Stomach (tissue), 9 donors: ENCODE measurements around the gene ACAT2. TPM values are rescaled to one million over a fixed set of nuclear protein-coding genes. Genes with fewer than 3 reads are reported as not detected.
A peak's percentile ranks its signal among the peaks of the same experiment; 100 is the strongest.

Experiments
- DNase-seq, 2 donors: peaks; one replicate each; pipeline versions ENCODE4 v3.0.0 to v3.0.0-alpha.2; 2013 to 2019
- H3K27ac ChIP-seq, 5 donors: fragments of 200-600 bp in 4 of 5; sonication (generic) in 4 of 5; one replicate each; pipeline ENCODE4 v1.5.1; 2013 to 2019; ENCODE audit warnings: mild to moderate bottlenecking in 1 of 5, moderate library complexity in 1 of 5
- H3K27me3 ChIP-seq, 3 donors: fragments of 200-600 bp; sonication (generic); one replicate each; pipeline ENCODE4 v1.5.1; 2017 to 2019; ENCODE audit warnings: mixed run types in 1 of 3
- H3K36me3 ChIP-seq, 4 donors: fragments of 200-600 bp; sonication (generic); 1 replicate in 3 of 4; 2 replicates in 1 of 4; pipeline ENCODE4 v1.5.1; 2016 to 2019
- H3K4me1 ChIP-seq, 4 donors: fragments of 200-600 bp; sonication (generic); one replicate each; pipeline ENCODE4 v1.5.1; 2016 to 2019
- H3K4me3 ChIP-seq, 4 donors: fragments of 200-600 bp; sonication (generic) in 3 of 4; one replicate each; pipeline ENCODE4 v1.5.1; 2016 to 2019; ENCODE audit warnings: mild to moderate bottlenecking in 1 of 4
- H3K9me3 ChIP-seq, 4 donors: fragments of 200-600 bp; sonication (generic); one replicate each; pipeline ENCODE4 v1.5.1; 2016 to 2019
- CTCF ChIP-seq, 7 experiments: fragments of 450-650 bp in 4 of 7; fragments of 200-600 bp in 3 of 7; sonication (generic) in 3 of 7; IDR thresholded peaks; one replicate each; pipeline ENCODE4 v1.5.1; 2016 to 2019; ENCODE audit warnings: antibody characterized with exemption in 7 of 7, control low read depth in 2 of 7, mild to moderate bottlenecking in 1 of 7
- EP300 ChIP-seq: sonication (generic); formaldehyde crosslinking; IDR thresholded peaks from one replicate; pipeline ENCODE4 v1.6.1; 2017; ENCODE audit warnings: antibody characterized with exemption
- POLR2A ChIP-seq, 4 donors: fragments of 450-650 bp; IDR thresholded peaks; one replicate each; pipeline ENCODE4 v1.6.1; 2016; ENCODE audit warnings: antibody characterized with exemption in 4 of 4, control low read depth in 2 of 4, mild to moderate bottlenecking in 1 of 4, moderate library complexity in 1 of 4
- POLR2AphosphoS5 ChIP-seq, 3 donors: sonication (generic); formaldehyde crosslinking; IDR thresholded peaks; one replicate each; pipeline ENCODE4 v1.6.1; 2016; ENCODE audit warnings: antibody characterized with exemption in 3 of 3
- WGBS, 5 donors: extraction: QIAGEN DNeasy Blood & Tissue Kit in 3 of 5; methylation state at CpG; one replicate each; pipeline versions ENCODE4 v1.1.5 to v1.1.7; 2013 to 2018; 5-methylcytosine and 5-hydroxymethylcytosine counted together
- intact Hi-C: fragments of 100-400 bp; cut with DNase I; formaldehyde crosslinking; loops from one replicate; pipeline ENCODE4 v1.15.1; 2023; ENCODE audit warnings: low total_unique reads
- polyA plus RNA-seq, 3 donors: library from polyadenylated mRNA; stranded (reverse); fragments of 200-250 nt; gene quantifications; one replicate each; pipeline ENCODE4 v1.2.3, GENCODE V29; 2013
- total RNA-seq, 5 donors: library from RNA; depleted of rRNA; stranded (reverse); fragments of >200 nt; gene quantifications; one replicate each; pipeline versions ENCODE4 v1.1.0 to v1.2.3, GENCODE V29; 2014 to 2016
- donor health status: healthy with polysubstance abuse.
- donor health status: Bipolar disorder and iron deficiency.
- donor health status: healthy.

Gene ACAT2
- total and polyA plus RNA-seq, 8 donors: 0.58 to 82.1 (median 22.7) TPM

- 63 to 81% (median 78%) methylated on average over 15 of the region's 15 CpGs for WGBS, 5 donors
- H3K4me3 ChIP-seq: no peak overlapping the region
- peaks cover 0 to 23% (median 4%) of the 10 kb centered on the region in 4 donors for H3K4me1 ChIP-seq
- peak overlapping the region in 1 of 5 donors; percentile 4 for H3K27ac ChIP-seq
- TF ChIP-seq EP300: no peak
- no peak for TF ChIP-seq CTCF (IDR thresholded peaks at IDR 0.05)
- no peak for TF ChIP-seq POLR2A (IDR thresholded peaks at IDR 0.05)
- TF ChIP-seq POLR2AphosphoS5 (IDR thresholded peaks at IDR 0.05): no peak
- H3K9me3 ChIP-seq: no peaks in the 10 kb centered on the region
- intact Hi-C loops: loop anchor here (10.0 kb wide), 1 partner anchor 70 kb away; no protein-coding TSS in a partner anchor
- DNase-seq: peak in 1 of 2 donors; percentile 12
- H3K36me3 ChIP-seq: peaks cover 40 to 89% (median 85%) of the 10 kb centered on the region in 4 donors
- H3K27me3 ChIP-seq: no peaks in the 10 kb centered on the region
Observed at GRCh38 chr6:159754959-159755914, 6.6 kb upstream of the ACAT2 start.

- TF ChIP-seq EP300 (no peak), POLR2A (IDR thresholded peaks at IDR 0.05) (no peak), CTCF (IDR thresholded peaks at IDR 0.05) (no peak)
- H3K27me3 ChIP-seq: no peaks in the 10 kb centered on the region
- intact Hi-C loops: loop anchor here (10.0 kb wide), 1 partner anchor 72 kb away; no protein-coding TSS in a partner anchor
- H3K4me1 ChIP-seq: peaks cover 0 to 30% (median 14%) of the 10 kb centered on the region in 4 donors
- H3K9me3 ChIP-seq: no peaks in the 10 kb centered on the region
- no peak overlapping the region for H3K4me3 ChIP-seq
- 82 to 96% (median 91%) methylated on average over 4 of the region's 4 CpGs for WGBS, 5 donors
- no peak overlapping the region for H3K27ac ChIP-seq
- peaks cover 37 to 77% (median 74%) of the 10 kb centered on the region in 4 donors for H3K36me3 ChIP-seq
- no peak for DNase-seq
Observed at GRCh38 chr6:159756508-159756907, 5.3 kb upstream of the ACAT2 start.

- TF ChIP-seq POLR2AphosphoS5 (IDR thresholded peaks at IDR 0.05): no peak
- no peak for TF ChIP-seq POLR2A (IDR thresholded peaks at IDR 0.05)
- no peak for TF ChIP-seq EP300
- no peak for TF ChIP-seq CTCF (IDR thresholded peaks at IDR 0.05)
- WGBS, 5 donors: 86 to 94% (median 93%) methylated on average over 7 of the region's 7 CpGs
- H3K4me1 ChIP-seq: peaks cover 7 to 36% (median 23%) of the 10 kb centered on the region in 4 donors
- no peaks in the 10 kb centered on the region for H3K9me3 ChIP-seq
- H3K27ac ChIP-seq: peak overlapping the region in 2 of 5 donors; percentile 13 to 15
- DNase-seq: no peak
- peaks cover 31 to 59% (median 56%) of the 10 kb centered on the region in 4 donors for H3K36me3 ChIP-seq
- intact Hi-C loops: loop anchor here (10.0 kb wide), 1 partner anchor 74 kb away; no protein-coding TSS in a partner anchor
- no peaks in the 10 kb centered on the region for H3K27me3 ChIP-seq
- no peak overlapping the region for H3K4me3 ChIP-seq
Observed at GRCh38 chr6:159758031-159759001, 3.5 kb upstream of the ACAT2 start.
